ENCODE data around the gene PSMD11.

The PSMD11 gene

GRCh38 chr17:32512328-32512727 is 68.0 kb downstream of the PSMD11 start:
- no peak for TF ChIP-seq CTCF (IDR thresholded peaks at IDR 0.05; ENCODE audit: insufficient read depth, missing control alignments)
- DNase-seq (ENCODE audit: insufficient read length, low spot score) (no peak), FAIRE-seq (no peak)

GRCh38 chr17:32513579-32513978 is 69.3 kb downstream of the PSMD11 start:
- no peak for TF ChIP-seq CTCF (IDR thresholded peaks at IDR 0.05; ENCODE audit: insufficient read depth, missing control alignments)
- FAIRE-seq (no peak), DNase-seq (ENCODE audit: insufficient read length, low spot score) (no peak)

GRCh38 chr17:32514606-32515005 is 70.3 kb downstream of the PSMD11 start:
- DNase-seq (ENCODE audit: insufficient read length, low spot score) (no peak), FAIRE-seq (no peak)
- no peak for TF ChIP-seq CTCF (IDR thresholded peaks at IDR 0.05; ENCODE audit: insufficient read depth, missing control alignments)

- TF ChIP-seq CTCF (IDR thresholded peaks at IDR 0.05; ENCODE audit: insufficient read depth, missing control alignments), result no peak
- DNase-seq (ENCODE audit: insufficient read length, low spot score) (no peak), FAIRE-seq (no peak)
Measured at GRCh38 chr17:32515677-32516383, 71.5 kb downstream of the PSMD11 start.

- no peak for FAIRE-seq
- TF ChIP-seq CTCF (IDR thresholded peaks at IDR 0.05; ENCODE audit: insufficient read depth, missing control alignments), result no peak
- no peak for DNase-seq (ENCODE audit: insufficient read length, low spot score)
Measured at GRCh38 chr17:32516450-32516849, 72.1 kb downstream of the PSMD11 start.

GRCh38 chr17:32516940-32517701 is 72.8 kb downstream of the PSMD11 start:
- FAIRE-seq (no peak), DNase-seq (ENCODE audit: insufficient read length, low spot score) (no peak)
- no peak for TF ChIP-seq CTCF (IDR thresholded peaks at IDR 0.05; ENCODE audit: insufficient read depth, missing control alignments)

- FAIRE-seq, result no peak
- no peak for TF ChIP-seq CTCF (IDR thresholded peaks at IDR 0.05; ENCODE audit: insufficient read depth, missing control alignments)
- no peak for DNase-seq (ENCODE audit: insufficient read length, low spot score)
Measured at GRCh38 chr17:32517982-32518381, 73.7 kb downstream of the PSMD11 start.
